ENCODE results near the gene XPO4.

GRCh38 chr13:20860844-20861243 lies 41.7 kb downstream of the XPO4 start:
- TF ChIP-seq POLR2A (IDR thresholded peaks at IDR 0.05) (no peak), EP300 (IDR thresholded peaks at IDR 0.05) (no peak), POLR2AphosphoS5 (IDR thresholded peaks at IDR 0.05) (no peak)
- TF ChIP-seq, protein P1, sequence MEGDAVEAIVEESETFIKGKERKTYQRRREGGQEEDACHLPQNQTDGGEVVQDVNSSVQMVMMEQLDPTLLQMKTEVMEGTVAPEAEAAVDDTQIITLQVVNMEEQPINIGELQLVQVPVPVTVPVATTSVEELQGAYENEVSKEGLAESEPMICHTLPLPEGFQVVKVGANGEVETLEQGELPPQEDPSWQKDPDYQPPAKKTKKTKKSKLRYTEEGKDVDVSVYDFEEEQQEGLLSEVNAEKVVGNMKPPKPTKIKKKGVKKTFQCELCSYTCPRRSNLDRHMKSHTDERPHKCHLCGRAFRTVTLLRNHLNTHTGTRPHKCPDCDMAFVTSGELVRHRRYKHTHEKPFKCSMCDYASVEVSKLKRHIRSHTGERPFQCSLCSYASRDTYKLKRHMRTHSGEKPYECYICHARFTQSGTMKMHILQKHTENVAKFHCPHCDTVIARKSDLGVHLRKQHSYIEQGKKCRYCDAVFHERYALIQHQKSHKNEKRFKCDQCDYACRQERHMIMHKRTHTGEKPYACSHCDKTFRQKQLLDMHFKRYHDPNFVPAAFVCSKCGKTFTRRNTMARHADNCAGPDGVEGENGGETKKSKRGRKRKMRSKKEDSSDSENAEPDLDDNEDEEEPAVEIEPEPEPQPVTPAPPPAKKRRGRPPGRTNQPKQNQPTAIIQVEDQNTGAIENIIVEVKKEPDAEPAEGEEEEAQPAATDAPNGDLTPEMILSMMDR (IDR thresholded peaks at IDR 0.05), result no peak

Data from sigmoid colon (tissue), 4 donors.